HG03066 (cell line): Measurements from ENCODE around the gene DISC1.

Experiments
- ATAC-seq: cut with Tn5 transposase; IDR thresholded peaks from one replicate; pipeline ENCODE4 v1.9.1; 2021; ENCODE audit warnings: low read depth; ENCODE audit not compliant: unreplicated experiment

DISC1 gene

GRCh38 chr1:231841616-231842344, 215.2 kb downstream of the DISC1 start:
- ATAC-seq: no peak

GRCh38 chr1:231842441-231842840, 215.9 kb downstream of the DISC1 start:
- no peak for ATAC-seq

DNA sequence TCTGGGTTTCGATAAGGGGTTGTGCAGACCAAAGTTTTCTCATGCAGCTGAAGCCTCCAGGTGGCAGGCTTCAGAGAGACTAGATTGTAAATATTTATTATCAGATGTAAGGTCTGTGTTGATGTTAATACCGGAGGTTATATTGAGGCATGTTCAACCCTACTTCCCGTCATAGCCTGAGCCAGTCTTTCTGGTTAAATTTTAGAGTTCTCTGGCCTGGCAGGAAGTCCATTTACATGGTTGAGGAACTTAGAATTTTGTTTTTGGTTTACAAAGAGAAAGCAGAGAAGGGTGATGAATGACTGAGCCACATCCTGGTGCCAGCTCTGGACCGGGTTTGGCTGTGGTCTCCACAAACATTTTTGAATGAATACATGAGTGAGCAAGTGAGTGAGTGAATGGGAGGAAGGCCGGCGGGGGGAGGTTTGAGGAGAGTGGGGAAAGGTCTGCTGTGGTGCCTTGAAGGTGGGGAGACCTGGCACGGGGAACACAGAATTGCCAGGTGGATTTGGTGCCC, 218.5 kb downstream of the DISC1 start:
- ATAC-seq: no peak

DNA sequence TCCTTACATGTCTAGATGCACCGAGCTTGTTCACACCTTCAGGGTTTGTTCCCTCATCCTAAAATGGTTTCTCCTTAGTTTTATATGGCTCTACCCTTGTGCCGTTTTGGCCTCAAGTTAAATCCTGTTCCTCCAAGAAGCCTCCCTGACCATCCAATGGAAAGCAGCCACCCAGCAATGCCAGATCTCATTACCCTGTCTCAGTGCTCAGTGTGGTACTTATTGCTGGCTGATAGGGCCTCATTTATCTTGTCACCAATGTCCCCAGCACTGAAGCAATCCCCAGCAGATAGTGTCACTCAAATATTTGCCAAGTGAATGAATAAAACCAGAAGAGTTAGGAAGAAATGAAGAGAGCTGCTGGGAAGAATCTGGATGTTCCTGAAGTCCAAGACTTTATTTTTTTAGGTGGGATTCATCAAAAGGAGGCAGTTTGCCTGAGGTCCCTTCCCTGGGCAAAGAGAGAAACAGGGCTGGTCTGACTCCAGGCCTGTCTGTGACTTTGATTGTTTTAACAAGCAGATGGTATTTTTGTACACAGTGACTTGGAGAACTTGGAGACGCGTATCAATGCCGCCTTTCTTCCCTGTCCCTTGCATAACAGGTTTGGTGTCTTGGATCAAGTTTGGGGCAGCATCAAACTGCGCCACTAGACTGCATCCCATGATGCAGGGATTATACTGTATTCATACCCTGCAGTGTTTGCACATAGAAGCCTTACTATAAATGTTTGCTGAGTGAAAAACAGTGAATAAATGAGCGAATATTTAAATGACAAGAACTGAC, 221.2 kb downstream of the DISC1 start:
- no peak for ATAC-seq

DNA sequence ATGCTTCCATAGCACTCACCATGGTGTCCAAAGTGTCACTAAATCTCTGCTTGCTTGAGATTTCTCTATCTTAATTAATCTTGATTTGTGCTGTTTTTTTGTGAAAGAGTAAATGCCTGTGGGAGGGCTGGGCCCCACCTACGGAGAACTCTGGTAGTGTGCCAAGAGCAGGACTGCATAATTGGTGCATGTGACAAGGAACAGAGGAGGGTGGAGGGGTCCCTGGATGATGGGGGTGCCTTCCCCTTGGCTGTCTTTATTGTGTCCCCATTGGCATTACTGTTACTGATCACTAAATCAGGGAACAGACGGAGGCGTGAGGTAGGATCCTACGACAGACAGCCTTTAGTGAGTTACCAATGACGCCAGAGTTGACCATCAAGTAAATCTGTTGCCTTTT, 223.4 kb downstream of the DISC1 start:
- ATAC-seq: no peak

GRCh38 chr1:231850786-231851185, 224.2 kb downstream of the DISC1 start:
- no peak for ATAC-seq

DNA sequence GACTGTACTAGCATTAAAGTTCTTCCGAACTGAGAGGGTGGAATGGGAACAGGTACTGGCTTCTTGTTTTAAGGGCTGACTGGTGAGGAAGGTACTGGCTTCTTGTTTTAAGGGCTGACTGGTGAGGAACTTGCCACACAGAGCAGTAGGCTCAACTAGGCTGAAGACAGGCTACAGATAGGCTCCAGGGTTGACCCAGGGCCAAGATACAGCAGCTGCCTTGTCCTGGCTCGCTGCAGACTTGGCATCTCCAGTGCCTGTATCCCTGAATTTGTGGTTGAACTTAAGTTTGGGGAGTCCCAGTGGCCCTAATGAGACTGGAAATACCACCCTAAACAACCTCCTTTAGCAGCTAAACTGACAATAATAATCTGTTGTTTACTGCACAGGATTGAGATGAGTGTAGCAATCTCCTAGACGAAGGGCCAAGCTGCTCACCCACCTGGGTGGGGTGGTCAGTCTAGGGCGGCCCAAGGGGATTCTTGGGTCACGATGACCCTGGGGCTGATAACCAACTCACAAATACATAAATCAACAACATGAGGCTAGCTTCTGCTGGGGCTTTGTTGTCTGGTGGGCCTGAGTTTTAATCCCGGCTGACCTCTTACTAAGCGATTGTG, 227.1 kb downstream of the DISC1 start:
- ATAC-seq: no peak

DNA sequence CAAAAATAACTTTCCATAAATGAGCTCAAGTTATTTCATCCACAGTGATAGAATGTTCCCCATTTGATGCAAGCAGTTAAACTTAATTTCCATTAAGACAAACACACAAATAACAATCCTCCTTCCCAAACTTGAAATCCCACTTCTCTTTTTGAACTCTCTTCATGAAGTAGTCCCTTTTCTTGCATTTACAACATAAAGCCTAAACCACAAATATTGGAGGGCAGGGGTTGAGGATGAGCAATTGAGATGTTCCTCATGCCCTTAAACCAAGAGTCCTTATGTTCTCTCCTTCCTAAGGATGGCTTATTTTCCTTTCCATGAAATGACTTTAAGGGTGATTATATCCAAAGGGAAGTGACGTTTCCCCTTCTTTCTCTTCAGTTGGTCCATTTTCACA, 228.8 kb downstream of the DISC1 start:
- ATAC-seq: no peak

DNA sequence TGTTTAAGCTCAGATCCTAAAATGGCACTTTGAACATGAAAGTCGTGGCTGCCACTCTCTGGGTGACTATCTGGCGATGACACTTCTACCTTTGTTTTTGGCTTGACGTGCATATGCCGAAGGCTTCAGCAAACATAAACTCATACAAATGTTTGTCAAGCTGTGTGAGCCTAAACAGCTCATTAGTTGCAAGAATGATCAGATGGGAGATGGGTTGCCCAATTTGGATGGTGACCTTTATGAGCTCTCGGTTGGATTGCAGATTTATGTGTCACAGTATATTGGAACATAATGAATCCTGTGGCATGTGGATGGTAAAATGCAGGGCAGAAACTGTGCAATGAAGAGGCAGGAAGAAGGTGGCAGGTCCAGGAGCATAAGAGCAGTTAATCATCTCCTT, 229.3 kb downstream of the DISC1 start:
- ATAC-seq: no peak

GRCh38 chr1:231856426-231856825, 229.8 kb downstream of the DISC1 start:
- no peak for ATAC-seq

GRCh38 chr1:231856894-231857293, 230.3 kb downstream of the DISC1 start:
- no peak for ATAC-seq

DNA sequence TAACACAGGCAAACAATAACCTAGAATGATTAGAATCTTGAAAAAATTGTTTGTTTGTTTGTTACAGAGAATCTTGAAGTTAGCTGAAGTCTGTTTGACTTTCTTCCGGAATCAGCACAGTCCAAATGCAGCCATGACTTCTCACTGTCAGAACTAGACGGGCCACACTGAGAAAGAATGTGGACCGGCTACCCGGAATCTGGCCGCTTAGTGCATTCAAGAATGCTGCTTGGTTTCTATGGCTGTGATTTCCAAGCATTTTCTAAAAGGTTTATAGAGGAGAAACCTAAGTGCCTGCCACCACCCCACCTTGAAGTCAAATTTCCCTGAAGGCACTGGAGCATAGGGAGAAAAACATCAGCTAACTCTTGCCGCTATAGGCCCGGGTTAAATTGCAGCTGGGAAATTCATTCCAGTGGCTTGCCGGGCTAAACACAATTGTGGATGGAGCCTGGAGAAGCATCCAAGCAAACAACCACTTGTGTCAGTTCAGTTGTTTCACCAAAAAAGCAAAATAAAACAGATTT, 231.1 kb downstream of the DISC1 start:
- ATAC-seq: no peak

DNA sequence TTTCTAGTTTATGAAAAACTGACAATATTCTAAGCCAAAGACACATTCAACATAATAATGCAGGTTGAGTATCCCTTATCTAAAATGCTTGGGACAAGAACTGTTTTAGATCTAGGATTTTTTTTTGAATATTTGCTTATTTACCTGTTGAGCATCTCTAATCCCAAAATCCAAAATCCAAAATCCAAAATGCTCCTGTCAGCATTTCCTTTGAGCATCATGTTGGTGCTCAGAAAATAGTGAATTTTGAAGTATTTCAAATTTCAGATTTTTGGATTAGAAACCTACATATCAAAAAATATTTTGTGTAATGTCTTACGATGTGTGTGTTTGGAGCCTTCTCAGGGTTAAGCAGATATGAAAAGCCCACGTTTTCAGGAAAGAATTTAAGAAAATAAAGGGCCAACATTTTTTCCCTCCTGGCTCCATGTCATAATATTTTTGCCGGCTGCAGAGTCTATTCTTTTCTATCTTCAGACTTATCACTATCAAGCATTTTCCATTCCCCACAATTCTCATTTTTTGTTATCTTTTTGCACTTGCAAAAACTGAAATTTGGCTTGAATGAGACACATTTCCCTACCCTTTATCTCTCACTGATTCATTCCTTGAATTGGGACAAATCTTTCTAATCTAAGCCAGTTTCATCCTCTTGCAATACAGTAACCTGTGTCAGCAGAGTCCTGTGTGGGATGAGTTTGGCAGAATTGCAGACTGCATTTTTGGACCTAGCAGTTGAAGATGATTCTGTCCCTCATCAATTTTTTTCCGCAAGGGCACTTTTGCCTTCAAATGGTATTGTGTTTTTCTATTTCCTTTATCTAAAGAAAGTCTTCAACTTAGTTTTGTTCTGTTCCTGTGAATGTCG, 233.9 kb downstream of the DISC1 start:
- no peak for ATAC-seq

DNA sequence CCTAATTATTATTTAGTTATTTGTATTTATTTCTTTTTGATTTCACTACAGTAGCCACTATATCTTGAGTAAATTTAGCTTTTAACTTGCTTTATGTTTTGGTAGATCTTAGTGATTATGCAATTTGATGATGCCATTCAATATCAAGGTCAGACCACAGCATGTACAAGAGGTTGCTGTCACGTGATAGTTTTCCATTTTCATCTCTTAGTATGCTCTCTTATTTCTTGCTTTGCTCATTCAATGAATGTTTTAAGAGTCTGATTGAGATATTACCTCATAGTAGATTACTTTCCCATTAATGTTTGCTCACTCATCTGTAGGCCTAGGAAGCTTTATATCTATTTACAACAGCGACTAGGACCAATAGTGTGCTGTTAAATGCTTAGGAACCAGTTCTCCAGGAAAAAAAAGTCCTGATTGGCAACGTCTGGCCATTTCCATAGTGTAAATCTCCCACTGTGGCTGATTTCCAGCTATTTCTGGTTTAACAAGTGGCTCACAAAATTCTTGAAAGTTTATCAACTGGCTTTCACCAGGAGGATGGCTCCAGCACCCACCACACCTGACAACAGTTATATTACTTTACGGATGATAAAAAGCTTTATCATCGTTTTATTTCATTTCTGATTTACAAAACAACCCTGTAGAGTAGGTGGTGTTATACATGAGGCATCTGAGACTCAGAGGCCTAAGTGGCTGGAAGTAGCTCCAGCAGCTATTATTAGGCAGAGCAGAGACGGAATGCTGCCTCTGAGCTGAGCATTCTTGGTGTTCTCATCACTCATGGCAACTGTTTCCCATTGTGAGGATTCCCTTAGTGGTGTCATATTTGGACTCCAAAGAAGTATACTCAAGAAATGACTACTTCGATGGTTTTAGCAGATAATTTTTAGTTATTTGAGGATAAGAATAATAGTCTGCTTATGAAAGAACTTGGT, 235.2 kb downstream of the DISC1 start:
- ATAC-seq: no peak

DNA sequence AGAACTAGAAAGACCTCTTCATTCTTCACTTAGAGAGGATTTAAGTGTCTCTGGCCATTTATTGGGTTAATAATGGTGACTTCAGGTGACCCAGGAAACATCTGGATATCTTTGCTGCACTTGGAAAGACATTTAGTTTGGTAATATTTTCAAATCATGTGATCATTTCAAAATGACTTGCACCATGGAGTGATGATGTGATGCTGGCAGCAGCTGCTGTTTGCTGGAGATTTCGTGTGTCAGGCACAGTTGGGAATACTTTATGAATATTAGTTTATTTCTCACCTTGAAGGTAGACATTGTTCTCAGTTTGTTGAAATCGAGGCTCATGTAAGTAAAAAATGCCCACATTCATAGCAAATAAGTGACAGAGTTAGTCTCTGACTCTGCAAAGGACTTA, 236.0 kb downstream of the DISC1 start:
- no peak for ATAC-seq

GRCh38 chr1:231865331-231865730, 238.7 kb downstream of the DISC1 start:
- ATAC-seq: no peak

- ATAC-seq: no peak
Measured at GRCh38 chr1:231866392-231867331, 240.1 kb downstream of the DISC1 start.

DNA sequence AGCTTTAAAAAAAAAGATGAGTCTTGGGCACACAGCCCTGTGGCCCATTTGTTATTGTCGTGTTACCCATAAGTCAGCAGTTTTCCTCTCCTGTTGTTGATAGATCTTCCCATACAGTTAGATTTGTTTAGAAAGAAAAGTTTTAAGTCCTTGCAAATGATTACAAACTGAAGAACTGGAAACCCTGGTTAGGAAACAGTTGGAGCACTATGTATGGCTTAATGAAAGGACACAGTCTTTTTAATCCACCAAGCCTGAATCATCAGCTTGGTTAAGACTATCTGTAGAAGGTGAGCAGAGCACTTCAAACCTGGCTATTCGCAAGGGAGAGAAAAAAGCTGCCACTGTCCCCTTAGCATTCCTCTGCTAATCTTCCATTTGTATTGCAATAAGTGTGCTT, 241.0 kb downstream of the DISC1 start:
- no peak for ATAC-seq
